ENCODE results near the gene AKR1B1.

DNA sequence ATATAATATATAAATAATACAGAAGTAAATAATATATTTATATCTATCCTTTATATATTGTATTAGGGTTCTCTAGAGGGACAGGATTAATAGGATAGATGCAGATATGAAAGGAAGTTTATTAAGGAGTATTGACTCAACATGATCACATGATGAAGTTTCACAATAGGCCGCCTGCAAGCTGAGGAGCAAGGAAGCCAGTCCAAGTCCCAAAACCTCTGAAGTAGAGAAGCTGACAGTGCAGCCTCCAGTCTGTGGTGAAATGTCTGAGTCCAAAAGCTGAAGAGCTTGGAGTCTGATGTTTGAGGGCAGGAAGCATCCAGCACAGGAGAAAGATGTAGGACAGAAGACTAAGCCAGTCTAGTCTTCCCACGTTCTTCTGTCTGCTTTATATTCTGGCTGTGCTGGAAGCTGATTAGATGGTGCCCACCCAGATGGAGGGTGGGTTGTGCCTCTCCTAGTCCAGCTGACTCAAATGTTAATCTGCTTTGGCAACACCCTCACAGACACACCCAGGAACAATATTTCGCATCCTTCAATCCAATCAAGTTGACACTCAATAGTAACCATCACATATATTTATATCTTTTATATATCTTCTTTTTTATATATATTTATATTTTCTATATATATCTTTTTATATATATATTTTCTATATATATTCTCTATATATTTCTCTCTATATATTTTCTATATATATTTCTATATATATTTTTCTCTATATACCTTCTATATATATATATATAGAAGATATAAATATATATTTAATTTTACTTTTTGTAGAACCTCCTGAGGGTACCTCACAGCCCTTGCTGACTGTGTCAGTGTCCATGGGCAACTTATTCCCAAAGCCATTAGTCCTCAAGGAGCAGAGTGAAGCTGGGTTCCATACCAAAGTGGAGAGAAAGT is 43.8 kb upstream of the AKR1B1 start:
- TF ChIP-seq, protein P1, sequence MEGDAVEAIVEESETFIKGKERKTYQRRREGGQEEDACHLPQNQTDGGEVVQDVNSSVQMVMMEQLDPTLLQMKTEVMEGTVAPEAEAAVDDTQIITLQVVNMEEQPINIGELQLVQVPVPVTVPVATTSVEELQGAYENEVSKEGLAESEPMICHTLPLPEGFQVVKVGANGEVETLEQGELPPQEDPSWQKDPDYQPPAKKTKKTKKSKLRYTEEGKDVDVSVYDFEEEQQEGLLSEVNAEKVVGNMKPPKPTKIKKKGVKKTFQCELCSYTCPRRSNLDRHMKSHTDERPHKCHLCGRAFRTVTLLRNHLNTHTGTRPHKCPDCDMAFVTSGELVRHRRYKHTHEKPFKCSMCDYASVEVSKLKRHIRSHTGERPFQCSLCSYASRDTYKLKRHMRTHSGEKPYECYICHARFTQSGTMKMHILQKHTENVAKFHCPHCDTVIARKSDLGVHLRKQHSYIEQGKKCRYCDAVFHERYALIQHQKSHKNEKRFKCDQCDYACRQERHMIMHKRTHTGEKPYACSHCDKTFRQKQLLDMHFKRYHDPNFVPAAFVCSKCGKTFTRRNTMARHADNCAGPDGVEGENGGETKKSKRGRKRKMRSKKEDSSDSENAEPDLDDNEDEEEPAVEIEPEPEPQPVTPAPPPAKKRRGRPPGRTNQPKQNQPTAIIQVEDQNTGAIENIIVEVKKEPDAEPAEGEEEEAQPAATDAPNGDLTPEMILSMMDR (conservative IDR thresholded peaks at IDR 0.05; ENCODE audit: low read depth, low read length) = no peak
- TF ChIP-seq EZH2 (IDR thresholded peaks at IDR 0.05; ENCODE audit: low read length, unreplicated experiment) = no peak
- no peak for TF ChIP-seq EZH2phosphoT487 (IDR thresholded peaks at IDR 0.05; ENCODE audit: borderline replicate concordance, low read length)
